HEK293T (cell line): ENCODE data around the gene SCN3A.

Experiments used
- BHLHE40 ChIP-seq: fragments of 450-650 bp; IDR thresholded peaks from 2 replicates; pipeline ENCODE4 v1.6.1; 2016; ENCODE audit warnings: mild to moderate bottlenecking, moderate library complexity, borderline replicate concordance
- FOXA1 ChIP-seq: fragments of 450-650 bp; IDR thresholded peaks from 2 replicates; pipeline ENCODE4 v1.6.1; 2016; ENCODE audit warnings: mild to moderate bottlenecking

- TF ChIP-seq BHLHE40, result no peak
- no peak for TF ChIP-seq FOXA1
Observed at GRCh38 chr2:165074884-165075283, 129.0 kb downstream of the SCN3A start.
